Measurements from ENCODE around the gene RXRA.

GRCh38 chr9:134291452-134291881, 34.8 kb upstream of the RXRA start:
- TF ChIP-seq POLR2A (IDR thresholded peaks at IDR 0.05): no peak
- TF ChIP-seq CTCF (IDR thresholded peaks at IDR 0.05): no peak
